Activated T-cell treated with anti-CD3 and anti-CD28 coated beads for 1 hour (primary cell): ENCODE data around the gene SOX5.

Experiments
- DNase-seq: peaks from one replicate; pipeline ENCODE4 v3.0.0-alpha.2; 2020; ENCODE audit warnings: low read depth

The SOX5 gene

DNA sequence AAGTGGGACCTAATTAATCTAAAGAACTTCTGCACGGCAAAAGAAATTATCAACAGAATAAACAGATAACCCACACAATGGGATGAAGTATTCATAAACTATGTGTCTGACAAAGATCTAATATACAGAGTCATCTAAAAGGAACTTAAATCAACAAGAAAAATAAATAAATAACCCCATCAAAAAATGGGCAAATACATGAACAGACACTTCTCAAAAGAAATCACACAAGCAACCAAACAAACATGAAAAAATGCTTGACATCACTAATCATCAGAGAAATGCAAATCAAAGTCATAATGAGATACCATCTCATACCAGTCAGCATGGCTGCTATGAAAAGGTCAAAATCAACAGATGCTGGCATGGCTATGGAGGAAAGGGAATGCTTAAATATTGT lies 466.9 kb downstream of the SOX5 start:
- no peak for DNase-seq
